WTC11 (cell line): ENCODE results near the gene CYP24A1. TPM values are rescaled to one million over a fixed set of nuclear protein-coding genes. Genes with fewer than 3 reads are reported as not detected.

Experiments
- ATAC-seq: fragments of 200-7000 bp; cut with Tn5 transposase; 2 replicates; pipeline ENCODE4 v1.10.0; 2021; ENCODE audit warnings: mild to moderate bottlenecking, moderate library complexity
- CTCF ChIA-PET: fragments of 300-600 bp; sonication (Branson Sonifier 250); formaldehyde crosslinking; loops from one replicate; lab custom pipeline; 2021; ENCODE audit warnings: antibody characterized with exemption; lab: Charles Lee
- POLR2A ChIA-PET: fragments of 350-600 bp; sonication (Branson Sonifier 250); formaldehyde crosslinking; loops from one replicate; lab custom pipeline; 2021; ENCODE audit warnings: antibody characterized with exemption; lab: Charles Lee
- DNase-seq: peaks from one replicate; pipeline ENCODE4 v3.0.0; 2021; ENCODE audit warnings: low spot score
- H3K27ac Mint-ChIP-seq: 2 replicates; pipeline ENCODE4 v1.8.0; 2021; ENCODE audit warnings: mixed read lengths
- H3K27me3 Mint-ChIP-seq: 2 replicates; pipeline ENCODE4 v1.8.0; 2021; ENCODE audit warnings: low read depth, mild to moderate bottlenecking, moderate library complexity, mixed read lengths
- H3K36me3 Mint-ChIP-seq: 2 replicates; pipeline ENCODE4 v1.8.0; 2021; ENCODE audit warnings: mixed read lengths
- H3K4me1 Mint-ChIP-seq: 2 replicates; pipeline ENCODE4 v1.8.0; 2022; ENCODE audit warnings: mixed read lengths
- H3K4me3 Mint-ChIP-seq: 2 replicates; pipeline ENCODE4 v1.8.0; 2021; ENCODE audit warnings: mild to moderate bottlenecking, moderate library complexity, mixed read lengths
- H3K9me3 Mint-ChIP-seq: 2 replicates; pipeline ENCODE4 v1.8.0; 2021; ENCODE audit warnings: mixed read lengths
- AR ChIP-seq: fragments of 250-450 bp; sonication (Bioruptor Pico); IDR thresholded peaks from 2 replicates; pipeline ENCODE4 v1.9.0; 2021; ENCODE audit warnings: mild to moderate bottlenecking
- CREB1 ChIP-seq: sonication (generic); formaldehyde crosslinking; IDR thresholded peaks from 2 replicates; pipeline ENCODE4 v1.8.0; 2023; ENCODE audit warnings: mild to moderate bottlenecking, missing genetic modification reagents
- E2F1 ChIP-seq: sonication (generic); formaldehyde crosslinking; IDR thresholded peaks from 2 replicates; pipeline ENCODE4 v1.8.0; 2022; ENCODE audit warnings: mild to moderate bottlenecking, missing genetic modification reagents
- EMX1 ChIP-seq: fragments of 250-450 bp; sonication (Bioruptor Pico); IDR thresholded peaks from 2 replicates; pipeline ENCODE4 v1.8.0; 2021; ENCODE audit warnings: mild to moderate bottlenecking
- FOXJ3 ChIP-seq: sonication (generic); formaldehyde crosslinking; IDR thresholded peaks from 2 replicates; pipeline ENCODE4 v1.9.0; 2021; ENCODE audit warnings: missing genetic modification reagents, mild to moderate bottlenecking, borderline replicate concordance
- FOXP4 ChIP-seq: sonication (generic); formaldehyde crosslinking; IDR thresholded peaks from 2 replicates; pipeline ENCODE4 v1.8.0; 2022; ENCODE audit warnings: mild to moderate bottlenecking, missing genetic modification reagents
- GTF2I ChIP-seq: fragments of 250-450 bp; sonication (Bioruptor Pico); conservative IDR thresholded peaks from 2 replicates; pipeline ENCODE4 v1.4.0; 2021; ENCODE audit warnings: mild to moderate bottlenecking
- JAZF1 ChIP-seq: fragments of 250-450 bp; sonication (Bioruptor Pico); IDR thresholded peaks from 2 replicates; pipeline ENCODE4 v1.9.0; 2021; ENCODE audit warnings: moderate library complexity, mild to moderate bottlenecking, inconsistent platforms
- JUN ChIP-seq: sonication (generic); formaldehyde crosslinking; IDR thresholded peaks from 2 replicates; pipeline ENCODE4 v1.8.0; 2023; ENCODE audit warnings: mild to moderate bottlenecking, missing genetic modification reagents
- KAT7 ChIP-seq: sonication (generic); formaldehyde crosslinking; IDR thresholded peaks from 2 replicates; pipeline ENCODE4 v1.8.1; 2023; ENCODE audit warnings: missing genetic modification reagents, mild to moderate bottlenecking, borderline replicate concordance
- MYBL2 ChIP-seq: sonication (generic); formaldehyde crosslinking; IDR thresholded peaks from 2 replicates; pipeline ENCODE4 v1.8.1; 2023; ENCODE audit warnings: mild to moderate bottlenecking, moderate library complexity, missing genetic modification reagents
- NFYB ChIP-seq: sonication (generic); formaldehyde crosslinking; conservative IDR thresholded peaks from 2 replicates; pipeline ENCODE4 v1.8.0; 2022; ENCODE audit warnings: low read depth, missing genetic modification reagents
- NR2C2 ChIP-seq: sonication (generic); formaldehyde crosslinking; IDR thresholded peaks from 2 replicates; pipeline ENCODE4 v1.8.0; 2022; ENCODE audit warnings: mild to moderate bottlenecking, missing genetic modification reagents
- USF2 ChIP-seq: sonication (generic); formaldehyde crosslinking; IDR thresholded peaks from 2 replicates; pipeline ENCODE4 v1.8.1; 2023; ENCODE audit warnings: mild to moderate bottlenecking, missing genetic modification reagents, moderate library complexity
- ZNF423 ChIP-seq: fragments of 250-450 bp; sonication (Bioruptor Pico); IDR thresholded peaks from 2 replicates; pipeline ENCODE4 v2.1.2; 2022; ENCODE audit warnings: mild to moderate bottlenecking, moderate library complexity
- total RNA-seq: library from RNA; stranded (reverse); gene quantifications from 3 replicates; pipeline ENCODE4 v1.2.3, GENCODE V29; 2021
- TF ChIP-seq, protein P1 (sequence below): fragments of 250-450 bp; sonication (Bioruptor Pico); IDR thresholded peaks from 2 replicates; pipeline ENCODE4 v2.1.2; 2022; ENCODE audit warnings: mild to moderate bottlenecking, moderate library complexity
- TF ChIP-seq, protein P2 (sequence below): sonication (generic); formaldehyde crosslinking; IDR thresholded peaks from 2 replicates; pipeline ENCODE4 v1.8.1; 2023; ENCODE audit warnings: mild to moderate bottlenecking, moderate library complexity, missing genetic modification reagents
- TF ChIP-seq, protein P3 (sequence below): sonication (generic); formaldehyde crosslinking; IDR thresholded peaks from 2 replicates; pipeline ENCODE4 v1.8.1; 2023; ENCODE audit warnings: mild to moderate bottlenecking, missing genetic modification reagents, moderate library complexity
- TF ChIP-seq, protein P4 (sequence below): sonication (generic); formaldehyde crosslinking; IDR thresholded peaks from 2 replicates; pipeline ENCODE4 v1.8.1; 2022; ENCODE audit warnings: mild to moderate bottlenecking, moderate library complexity, missing genetic modification reagents

Gene CYP24A1
- total RNA-seq, 1 experiment from 2014 or later, result not detected

GRCh38 chr20:54144847-54145414 is 28.9 kb downstream of the CYP24A1 start (continued):
- TF ChIP-seq MYBL2 (CRISPR knock-in tag), result no peak
- no peak for TF ChIP-seq KAT7 (CRISPR knock-in tag)
- TF ChIP-seq NR2C2, result no peak
- no peak for TF ChIP-seq JAZF1 (CRISPR knock-in tag)

- peaks cover 16% of the 10 kb centered on the region for H3K9me3 Mint-ChIP-seq
- DNase-seq, result no peak
- POLR2A ChIA-PET, result interaction anchor here (1.3 kb wide), 1 partner anchor 67 kb away, joined by 3 read pairs; the partner anchor contains the start of gene PFDN4
- no peaks in the 10 kb centered on the region for H3K36me3 Mint-ChIP-seq
- H3K27me3 Mint-ChIP-seq, result no peaks in the 10 kb centered on the region
- CTCF ChIA-PET, result no interaction called here
- no peak overlapping the region for H3K27ac Mint-ChIP-seq
- no peaks in the 10 kb centered on the region for H3K4me1 Mint-ChIP-seq
- no peak for TF ChIP-seq CREB1 (CRISPR knock-in tag)
- no peak for TF ChIP-seq AR (CRISPR knock-in tag)
- TF ChIP-seq, protein P1, sequence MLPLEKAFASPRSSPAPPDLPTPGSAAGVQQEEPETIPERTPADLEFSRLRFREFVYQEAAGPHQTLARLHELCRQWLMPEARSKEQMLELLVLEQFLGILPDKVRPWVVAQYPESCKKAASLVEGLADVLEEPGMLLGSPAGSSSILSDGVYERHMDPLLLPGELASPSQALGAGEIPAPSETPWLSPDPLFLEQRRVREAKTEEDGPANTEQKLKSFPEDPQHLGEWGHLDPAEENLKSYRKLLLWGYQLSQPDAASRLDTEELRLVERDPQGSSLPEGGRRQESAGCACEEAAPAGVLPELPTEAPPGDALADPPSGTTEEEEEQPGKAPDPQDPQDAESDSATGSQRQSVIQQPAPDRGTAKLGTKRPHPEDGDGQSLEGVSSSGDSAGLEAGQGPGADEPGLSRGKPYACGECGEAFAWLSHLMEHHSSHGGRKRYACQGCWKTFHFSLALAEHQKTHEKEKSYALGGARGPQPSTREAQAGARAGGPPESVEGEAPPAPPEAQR (CRISPR knock-in tag), result no peak
- TF ChIP-seq, protein P2, sequence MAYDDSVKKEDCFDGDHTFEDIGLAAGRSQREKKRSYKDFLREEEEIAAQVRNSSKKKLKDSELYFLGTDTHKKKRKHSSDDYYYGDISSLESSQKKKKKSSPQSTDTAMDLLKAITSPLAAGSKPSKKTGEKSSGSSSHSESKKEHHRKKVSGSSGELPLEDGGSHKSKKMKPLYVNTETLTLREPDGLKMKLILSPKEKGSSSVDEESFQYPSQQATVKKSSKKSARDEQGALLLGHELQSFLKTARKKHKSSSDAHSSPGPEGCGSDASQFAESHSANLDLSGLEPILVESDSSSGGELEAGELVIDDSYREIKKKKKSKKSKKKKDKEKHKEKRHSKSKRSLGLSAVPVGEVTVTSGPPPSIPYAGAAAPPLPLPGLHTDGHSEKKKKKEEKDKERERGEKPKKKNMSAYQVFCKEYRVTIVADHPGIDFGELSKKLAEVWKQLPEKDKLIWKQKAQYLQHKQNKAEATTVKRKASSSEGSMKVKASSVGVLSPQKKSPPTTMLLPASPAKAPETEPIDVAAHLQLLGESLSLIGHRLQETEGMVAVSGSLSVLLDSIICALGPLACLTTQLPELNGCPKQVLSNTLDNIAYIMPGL (CRISPR knock-in tag), result no peak
- no peak for TF ChIP-seq FOXJ3 (CRISPR knock-in tag)
- no peak for TF ChIP-seq E2F1 (CRISPR knock-in tag)
- no peak for TF ChIP-seq FOXP4 (CRISPR knock-in tag)
- TF ChIP-seq GTF2I (CRISPR knock-in tag), result no peak
- TF ChIP-seq, protein P3, sequence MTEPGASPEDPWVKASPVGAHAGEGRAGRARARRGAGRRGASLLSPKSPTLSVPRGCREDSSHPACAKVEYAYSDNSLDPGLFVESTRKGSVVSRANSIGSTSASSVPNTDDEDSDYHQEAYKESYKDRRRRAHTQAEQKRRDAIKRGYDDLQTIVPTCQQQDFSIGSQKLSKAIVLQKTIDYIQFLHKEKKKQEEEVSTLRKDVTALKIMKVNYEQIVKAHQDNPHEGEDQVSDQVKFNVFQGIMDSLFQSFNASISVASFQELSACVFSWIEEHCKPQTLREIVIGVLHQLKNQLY (CRISPR knock-in tag), result no peak
- no peak for TF ChIP-seq JUN
- TF ChIP-seq EMX1, result no peak
- TF ChIP-seq USF2, result no peak
- TF ChIP-seq NFYB (CRISPR knock-in tag), result no peak
- TF ChIP-seq, protein P4, sequence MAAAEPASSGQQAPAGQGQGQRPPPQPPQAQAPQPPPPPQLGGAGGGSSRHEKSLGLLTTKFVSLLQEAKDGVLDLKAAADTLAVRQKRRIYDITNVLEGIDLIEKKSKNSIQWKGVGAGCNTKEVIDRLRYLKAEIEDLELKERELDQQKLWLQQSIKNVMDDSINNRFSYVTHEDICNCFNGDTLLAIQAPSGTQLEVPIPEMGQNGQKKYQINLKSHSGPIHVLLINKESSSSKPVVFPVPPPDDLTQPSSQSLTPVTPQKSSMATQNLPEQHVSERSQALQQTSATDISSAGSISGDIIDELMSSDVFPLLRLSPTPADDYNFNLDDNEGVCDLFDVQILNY, result no peak
- TF ChIP-seq ZNF423 (CRISPR knock-in tag), result no peak
- no peak for TF ChIP-seq MYBL2 (CRISPR knock-in tag)
- ATAC-seq, result no peak
- H3K4me3 Mint-ChIP-seq, result no peak overlapping the region
These were observed 32.7 kb downstream of the CYP24A1 start for GRCh38 chr20:54140927-54141566.
